Upper lobe of left lung (tissue), 4 donors: ENCODE data around the gene CRYBA1.

ENCODE experiments used
- CTCF ChIP-seq, 6 experiments: fragments of 450-650 bp in 4 of 6; fragments of 200-600 bp in 2 of 6; sonication (generic) in 2 of 6; IDR thresholded peaks; one replicate each; pipeline ENCODE4 v1.5.1; 2016 to 2019; ENCODE audit warnings: antibody characterized with exemption in 6 of 6
- EP300 ChIP-seq, 4 donors: sonication (generic); formaldehyde crosslinking; IDR thresholded peaks; one replicate each; pipeline ENCODE4 v1.5.1; 2017; ENCODE audit warnings: antibody characterized with exemption in 4 of 4, control low read depth in 2 of 4
- POLR2A ChIP-seq, 4 donors: fragments of 450-650 bp; IDR thresholded peaks; one replicate each; pipeline ENCODE4 v1.5.1; 2016 to 2017; ENCODE audit warnings: antibody characterized with exemption in 4 of 4, mild to moderate bottlenecking in 2 of 4

GRCh38 chr17:29292992-29293889 lies 46.6 kb downstream of the CRYBA1 start:
- TF ChIP-seq POLR2A (IDR thresholded peaks at IDR 0.05), result no peak
- peak in 1 of 6 experiments; percentile 8 for TF ChIP-seq CTCF (IDR thresholded peaks at IDR 0.05)
- no peak for TF ChIP-seq EP300 (IDR thresholded peaks at IDR 0.05)
